ENCODE data around the gene SCRT2.

GRCh38 chr20:664151-664550, 11.5 kb downstream of the SCRT2 start:
- no peak for TF ChIP-seq CTCF (IDR thresholded peaks at IDR 0.05; ENCODE audit: insufficient read depth, low read length)
- TF ChIP-seq, protein P1, sequence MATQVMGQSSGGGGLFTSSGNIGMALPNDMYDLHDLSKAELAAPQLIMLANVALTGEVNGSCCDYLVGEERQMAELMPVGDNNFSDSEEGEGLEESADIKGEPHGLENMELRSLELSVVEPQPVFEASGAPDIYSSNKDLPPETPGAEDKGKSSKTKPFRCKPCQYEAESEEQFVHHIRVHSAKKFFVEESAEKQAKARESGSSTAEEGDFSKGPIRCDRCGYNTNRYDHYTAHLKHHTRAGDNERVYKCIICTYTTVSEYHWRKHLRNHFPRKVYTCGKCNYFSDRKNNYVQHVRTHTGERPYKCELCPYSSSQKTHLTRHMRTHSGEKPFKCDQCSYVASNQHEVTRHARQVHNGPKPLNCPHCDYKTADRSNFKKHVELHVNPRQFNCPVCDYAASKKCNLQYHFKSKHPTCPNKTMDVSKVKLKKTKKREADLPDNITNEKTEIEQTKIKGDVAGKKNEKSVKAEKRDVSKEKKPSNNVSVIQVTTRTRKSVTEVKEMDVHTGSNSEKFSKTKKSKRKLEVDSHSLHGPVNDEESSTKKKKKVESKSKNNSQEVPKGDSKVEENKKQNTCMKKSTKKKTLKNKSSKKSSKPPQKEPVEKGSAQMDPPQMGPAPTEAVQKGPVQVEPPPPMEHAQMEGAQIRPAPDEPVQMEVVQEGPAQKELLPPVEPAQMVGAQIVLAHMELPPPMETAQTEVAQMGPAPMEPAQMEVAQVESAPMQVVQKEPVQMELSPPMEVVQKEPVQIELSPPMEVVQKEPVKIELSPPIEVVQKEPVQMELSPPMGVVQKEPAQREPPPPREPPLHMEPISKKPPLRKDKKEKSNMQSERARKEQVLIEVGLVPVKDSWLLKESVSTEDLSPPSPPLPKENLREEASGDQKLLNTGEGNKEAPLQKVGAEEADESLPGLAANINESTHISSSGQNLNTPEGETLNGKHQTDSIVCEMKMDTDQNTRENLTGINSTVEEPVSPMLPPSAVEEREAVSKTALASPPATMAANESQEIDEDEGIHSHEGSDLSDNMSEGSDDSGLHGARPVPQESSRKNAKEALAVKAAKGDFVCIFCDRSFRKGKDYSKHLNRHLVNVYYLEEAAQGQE (IDR thresholded peaks at IDR 0.05; ENCODE audit: insufficient replicate concordance, low read depth): no peak

Data from HL-60 (cell line).